SK-N-SH treated with all-trans-retinoic acid at 6 μM for 48 hours (cell line): Measurements from ENCODE around the gene CALCB.
"Not testable (repeated sequence)": the region's sequence is repeated elsewhere in the genome, so short reads cannot be mapped to it uniquely, and the experiment has no call there.

ENCODE experiments used
- ATAC-seq: fragments of 200-7000 bp; cut with Tn5 transposase; 3 replicates; pipeline ENCODE4 v1.9.1; 2020; ENCODE audit warnings: mild to moderate bottlenecking, moderate library complexity
- ARNTL ChIP-seq: fragments of 450-650 bp; formaldehyde crosslinking; IDR thresholded peaks from 2 replicates; pipeline ENCODE4 v1.5.0; 2020; ENCODE audit warnings: low read depth, mild to moderate bottlenecking, moderate library complexity, borderline replicate concordance
- BACH2 ChIP-seq: fragments of 250-450 bp; sonication (Bioruptor Pico); IDR thresholded peaks from 2 replicates; pipeline ENCODE4 v1.9.0; 2021; ENCODE audit warnings: mild to moderate bottlenecking, borderline replicate concordance
- CSDC2 ChIP-seq: fragments of 250-450 bp; sonication (Bioruptor Pico); IDR thresholded peaks from 2 replicates; pipeline ENCODE4 v1.5.0; 2020; ENCODE audit warnings: mild to moderate bottlenecking, moderate library complexity
- ESRRG ChIP-seq: fragments of 250-450 bp; sonication (Bioruptor Pico); IDR thresholded peaks from 2 replicates; pipeline ENCODE4 v1.6.1; 2021; ENCODE audit warnings: mild to moderate bottlenecking
- GLIS3 ChIP-seq: fragments of 250-450 bp; sonication (Bioruptor Pico); IDR thresholded peaks from 2 replicates; pipeline ENCODE4 v1.5.0; 2020; ENCODE audit warnings: mild to moderate bottlenecking, moderate library complexity
- ISL1 ChIP-seq: fragments of 250-450 bp; sonication (Bioruptor Pico); IDR thresholded peaks from 2 replicates; pipeline ENCODE4 v2.1.2; 2022; ENCODE audit warnings: mild to moderate bottlenecking, moderate library complexity
- OSR1 ChIP-seq: fragments of 250-450 bp; sonication (Bioruptor Pico); IDR thresholded peaks from 2 replicates; pipeline ENCODE4 v1.8.0; 2022; ENCODE audit warnings: moderate library complexity, mild to moderate bottlenecking, inconsistent platforms
- PPARA ChIP-seq: fragments of 250-450 bp; sonication (Bioruptor Pico); IDR thresholded peaks from 2 replicates; pipeline ENCODE4 v1.5.0; 2020; ENCODE audit warnings: mild to moderate bottlenecking, borderline replicate concordance
- SNAI2 ChIP-seq: fragments of 250-450 bp; sonication (Bioruptor Pico); IDR thresholded peaks from 2 replicates; pipeline ENCODE4 v1.5.0; 2020; ENCODE audit warnings: mild to moderate bottlenecking, moderate library complexity
- TCF4 ChIP-seq: fragments of 250-450 bp; sonication (Bioruptor Pico); IDR thresholded peaks from 2 replicates; pipeline ENCODE4 v1.8.0; 2021; ENCODE audit warnings: mild to moderate bottlenecking, moderate library complexity, borderline replicate concordance
- TOX ChIP-seq: fragments of 250-450 bp; sonication (Bioruptor Pico); IDR thresholded peaks from 2 replicates; pipeline ENCODE4 v1.8.0; 2021; ENCODE audit warnings: mild to moderate bottlenecking, moderate library complexity, borderline replicate concordance
- ZC3H10 ChIP-seq: fragments of 250-450 bp; sonication (Bioruptor Pico); IDR thresholded peaks from 2 replicates; pipeline ENCODE4 v1.5.1; 2021; ENCODE audit warnings: mild to moderate bottlenecking, moderate library complexity
- ZFP3 ChIP-seq: fragments of 250-450 bp; sonication (Bioruptor Pico); IDR thresholded peaks from 2 replicates; pipeline ENCODE4 v1.5.0; 2020; ENCODE audit warnings: mild to moderate bottlenecking, moderate library complexity
- ZFP30 ChIP-seq: fragments of 450-650 bp; formaldehyde crosslinking; IDR thresholded peaks from 2 replicates; pipeline ENCODE4 v1.5.0; 2022; ENCODE audit warnings: mild to moderate bottlenecking, moderate library complexity
- ZNF565 ChIP-seq: fragments of 450-650 bp; formaldehyde crosslinking; conservative IDR thresholded peaks from 2 replicates; pipeline ENCODE4 v1.5.0; 2020; ENCODE audit warnings: low read depth, mild to moderate bottlenecking, moderate library complexity
- ZNF8 ChIP-seq: fragments of 450-650 bp; formaldehyde crosslinking; IDR thresholded peaks from 2 replicates; pipeline ENCODE4 v1.5.0; 2020; ENCODE audit warnings: mild to moderate bottlenecking, moderate library complexity
- TF ChIP-seq, protein P1 (sequence below): fragments of 250-450 bp; sonication (Bioruptor Pico); IDR thresholded peaks from 2 replicates; pipeline ENCODE4 v1.8.0; 2020; ENCODE audit warnings: mild to moderate bottlenecking, moderate library complexity, borderline replicate concordance
- TF ChIP-seq, protein P2 (sequence below): fragments of 250-450 bp; sonication (Bioruptor Pico); IDR thresholded peaks from 2 replicates; pipeline ENCODE4 v1.5.1; 2020; ENCODE audit warnings: low read depth, mild to moderate bottlenecking, moderate library complexity
- TF ChIP-seq, protein P3 (sequence below): fragments of 250-450 bp; sonication (Bioruptor Pico); IDR thresholded peaks from 2 replicates; pipeline ENCODE4 v1.8.0; 2021; ENCODE audit warnings: low read depth, mild to moderate bottlenecking, moderate library complexity, borderline replicate concordance
- TF ChIP-seq, protein P4 (sequence below): fragments of 250-450 bp; sonication (Bioruptor Pico); IDR thresholded peaks from 2 replicates; pipeline ENCODE4 v1.5.1; 2021; ENCODE audit warnings: mild to moderate bottlenecking, moderate library complexity

Gene CALCB

DNA sequence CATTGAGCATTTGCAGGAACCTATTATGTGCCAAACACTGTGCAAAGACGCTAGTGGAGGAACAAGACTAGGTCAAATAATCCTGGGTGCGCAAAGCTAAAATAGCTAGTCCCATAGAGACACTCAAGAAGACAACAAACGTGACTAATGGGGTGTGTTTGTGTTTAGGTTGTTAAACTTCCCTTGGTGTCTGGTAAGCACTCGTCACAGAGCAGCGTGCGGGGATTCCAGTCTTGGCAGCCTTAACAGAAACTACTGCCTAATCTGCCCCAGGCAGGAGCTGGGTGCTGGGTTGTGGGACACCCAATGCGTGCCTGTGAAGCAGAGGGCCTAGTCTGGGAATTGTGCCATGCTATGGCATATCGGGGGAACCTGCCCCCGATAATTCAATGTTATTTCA is 10.8 kb upstream of the CALCB start (continued):
- TF ChIP-seq, protein P1, sequence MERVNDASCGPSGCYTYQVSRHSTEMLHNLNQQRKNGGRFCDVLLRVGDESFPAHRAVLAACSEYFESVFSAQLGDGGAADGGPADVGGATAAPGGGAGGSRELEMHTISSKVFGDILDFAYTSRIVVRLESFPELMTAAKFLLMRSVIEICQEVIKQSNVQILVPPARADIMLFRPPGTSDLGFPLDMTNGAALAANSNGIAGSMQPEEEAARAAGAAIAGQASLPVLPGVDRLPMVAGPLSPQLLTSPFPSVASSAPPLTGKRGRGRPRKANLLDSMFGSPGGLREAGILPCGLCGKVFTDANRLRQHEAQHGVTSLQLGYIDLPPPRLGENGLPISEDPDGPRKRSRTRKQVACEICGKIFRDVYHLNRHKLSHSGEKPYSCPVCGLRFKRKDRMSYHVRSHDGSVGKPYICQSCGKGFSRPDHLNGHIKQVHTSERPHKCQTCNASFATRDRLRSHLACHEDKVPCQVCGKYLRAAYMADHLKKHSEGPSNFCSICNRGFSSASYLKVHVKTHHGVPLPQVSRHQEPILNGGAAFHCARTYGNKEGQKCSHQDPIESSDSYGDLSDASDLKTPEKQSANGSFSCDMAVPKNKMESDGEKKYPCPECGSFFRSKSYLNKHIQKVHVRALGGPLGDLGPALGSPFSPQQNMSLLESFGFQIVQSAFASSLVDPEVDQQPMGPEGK (CRISPR knock-in tag), result no peak
- TF ChIP-seq ESRRG (CRISPR knock-in tag) (no peak), TOX (CRISPR knock-in tag) (no peak), OSR1 (CRISPR knock-in tag) (no peak)

DNA sequence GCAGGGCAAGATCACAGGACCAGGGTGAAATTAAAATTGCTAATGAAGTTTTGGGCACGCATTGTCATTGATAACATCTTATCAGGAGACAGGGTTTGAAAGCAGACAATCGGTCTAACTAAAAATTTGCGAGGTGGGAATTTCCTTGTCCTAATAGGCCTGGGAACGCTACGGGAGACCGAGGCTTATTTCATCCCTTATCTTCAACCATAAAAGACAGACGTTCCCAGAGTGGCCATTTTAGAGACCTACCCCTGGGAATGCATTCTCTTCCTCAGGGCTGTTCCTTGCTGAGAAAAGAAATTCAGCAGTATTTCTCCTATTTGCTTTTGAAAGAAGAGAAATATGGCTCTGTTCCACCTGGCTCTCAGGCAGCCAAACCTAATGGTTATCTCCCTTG is 3.6 kb upstream of the CALCB start:
- not testable (repeated sequence) for ATAC-seq

DNA sequence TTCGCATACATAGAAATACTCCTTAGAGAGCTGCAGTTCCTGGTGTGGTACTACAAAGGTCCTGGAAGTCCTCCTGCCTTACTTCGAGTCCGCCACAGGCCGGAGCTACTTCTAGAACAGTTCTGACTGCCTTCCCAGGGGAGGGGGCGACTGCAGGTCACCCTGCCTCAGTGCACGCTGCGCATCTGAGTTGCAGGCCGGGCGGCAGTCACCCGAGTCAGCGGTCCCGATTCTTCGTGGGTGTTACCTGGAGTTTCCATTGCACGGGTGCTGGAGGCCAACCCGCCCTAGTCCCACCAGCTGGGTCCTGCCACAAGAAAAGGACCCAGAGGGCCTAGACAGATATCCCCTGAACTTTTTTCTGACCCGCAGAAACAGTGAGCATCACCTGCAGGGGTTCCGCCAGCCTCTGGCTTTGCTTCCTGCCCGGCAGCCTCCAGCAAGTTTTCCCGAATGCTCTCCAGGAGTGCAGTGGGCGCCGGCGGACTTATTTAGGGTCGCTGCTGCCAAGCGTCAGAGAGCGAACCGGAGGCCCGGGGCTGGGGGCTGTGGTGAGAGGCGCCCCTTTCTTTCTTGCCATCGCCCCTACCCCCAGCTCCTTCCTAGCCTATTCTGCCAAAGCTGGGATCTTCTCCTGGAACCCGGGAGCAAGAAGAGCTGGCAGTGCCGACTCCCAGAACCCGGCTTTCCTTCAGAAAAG is 1.7 kb upstream of the CALCB start:
- TF ChIP-seq OSR1 (CRISPR knock-in tag), result no peak
- no peak for TF ChIP-seq ZNF8
- TF ChIP-seq, protein P2, sequence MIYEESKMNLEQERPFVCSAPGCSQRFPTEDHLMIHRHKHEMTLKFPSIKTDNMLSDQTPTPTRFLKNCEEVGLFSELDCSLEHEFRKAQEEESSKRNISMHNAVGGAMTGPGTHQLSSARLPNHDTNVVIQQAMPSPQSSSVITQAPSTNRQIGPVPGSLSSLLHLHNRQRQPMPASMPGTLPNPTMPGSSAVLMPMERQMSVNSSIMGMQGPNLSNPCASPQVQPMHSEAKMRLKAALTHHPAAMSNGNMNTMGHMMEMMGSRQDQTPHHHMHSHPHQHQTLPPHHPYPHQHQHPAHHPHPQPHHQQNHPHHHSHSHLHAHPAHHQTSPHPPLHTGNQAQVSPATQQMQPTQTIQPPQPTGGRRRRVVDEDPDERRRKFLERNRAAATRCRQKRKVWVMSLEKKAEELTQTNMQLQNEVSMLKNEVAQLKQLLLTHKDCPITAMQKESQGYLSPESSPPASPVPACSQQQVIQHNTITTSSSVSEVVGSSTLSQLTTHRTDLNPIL (CRISPR knock-in tag), result no peak
- TF ChIP-seq TCF4 (CRISPR knock-in tag), result no peak
- TF ChIP-seq ZFP30 (CRISPR knock-in tag), result no peak
- no peak for TF ChIP-seq ZC3H10
- no peak for TF ChIP-seq CSDC2
- TF ChIP-seq PPARA (CRISPR knock-in tag), result no peak
- no peak for TF ChIP-seq BACH2 (CRISPR knock-in tag)
- no peak for TF ChIP-seq SNAI2 (CRISPR knock-in tag)
- no peak for TF ChIP-seq ARNTL (CRISPR knock-in tag)
- TF ChIP-seq ZFP3 (CRISPR knock-in tag), result no peak
- TF ChIP-seq, protein P3, sequence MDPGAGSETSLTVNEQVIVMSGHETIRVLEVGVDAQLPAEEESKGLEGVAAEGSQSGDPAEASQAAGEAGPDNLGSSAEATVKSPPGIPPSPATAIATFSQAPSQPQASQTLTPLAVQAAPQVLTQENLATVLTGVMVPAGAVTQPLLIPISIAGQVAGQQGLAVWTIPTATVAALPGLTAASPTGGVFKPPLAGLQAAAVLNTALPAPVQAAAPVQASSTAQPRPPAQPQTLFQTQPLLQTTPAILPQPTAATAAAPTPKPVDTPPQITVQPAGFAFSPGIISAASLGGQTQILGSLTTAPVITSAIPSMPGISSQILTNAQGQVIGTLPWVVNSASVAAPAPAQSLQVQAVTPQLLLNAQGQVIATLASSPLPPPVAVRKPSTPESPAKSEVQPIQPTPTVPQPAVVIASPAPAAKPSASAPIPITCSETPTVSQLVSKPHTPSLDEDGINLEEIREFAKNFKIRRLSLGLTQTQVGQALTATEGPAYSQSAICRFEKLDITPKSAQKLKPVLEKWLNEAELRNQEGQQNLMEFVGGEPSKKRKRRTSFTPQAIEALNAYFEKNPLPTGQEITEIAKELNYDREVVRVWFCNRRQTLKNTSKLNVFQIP (CRISPR knock-in tag), result no peak
- no peak for TF ChIP-seq GLIS3 (CRISPR knock-in tag)
- TF ChIP-seq ESRRG (CRISPR knock-in tag), result no peak
- no peak for TF ChIP-seq ISL1 (CRISPR knock-in tag)
- no peak for TF ChIP-seq ZNF565
- ATAC-seq, result no peak

DNA sequence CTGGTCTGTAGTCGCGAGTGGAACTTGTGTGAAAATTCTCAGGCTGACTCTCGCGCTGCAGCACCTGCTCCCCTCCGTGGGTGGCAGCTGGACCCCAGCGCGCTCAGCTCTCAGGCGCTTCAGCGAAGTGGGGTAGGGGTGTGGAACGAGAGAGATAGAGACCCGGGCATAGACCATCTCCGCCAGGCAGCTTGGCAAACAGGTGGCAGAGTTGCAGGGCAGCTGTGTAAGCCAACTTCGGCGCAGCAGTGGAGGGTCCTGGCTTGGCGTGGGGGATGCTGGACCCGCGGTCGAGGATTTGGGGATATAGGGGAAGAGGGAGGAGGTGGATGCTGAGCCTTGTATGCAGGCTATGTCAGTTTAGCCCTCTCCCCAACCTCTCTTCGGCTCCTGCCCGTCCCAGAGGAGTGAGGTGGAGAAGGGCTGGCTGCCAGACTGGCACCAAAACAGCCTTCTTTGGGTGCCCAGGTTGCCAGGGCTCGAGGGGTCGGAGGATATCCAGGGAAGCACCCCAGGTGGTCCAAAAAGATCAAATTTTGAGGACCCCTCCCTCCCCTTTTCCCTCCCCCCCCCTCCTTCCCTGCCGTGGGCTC is 746 bp upstream of the CALCB start:
- no peak for ATAC-seq
- TF ChIP-seq ZNF8 (no peak), ESRRG (CRISPR knock-in tag) (no peak), SNAI2 (CRISPR knock-in tag) (no peak)
- TF ChIP-seq, protein P4, sequence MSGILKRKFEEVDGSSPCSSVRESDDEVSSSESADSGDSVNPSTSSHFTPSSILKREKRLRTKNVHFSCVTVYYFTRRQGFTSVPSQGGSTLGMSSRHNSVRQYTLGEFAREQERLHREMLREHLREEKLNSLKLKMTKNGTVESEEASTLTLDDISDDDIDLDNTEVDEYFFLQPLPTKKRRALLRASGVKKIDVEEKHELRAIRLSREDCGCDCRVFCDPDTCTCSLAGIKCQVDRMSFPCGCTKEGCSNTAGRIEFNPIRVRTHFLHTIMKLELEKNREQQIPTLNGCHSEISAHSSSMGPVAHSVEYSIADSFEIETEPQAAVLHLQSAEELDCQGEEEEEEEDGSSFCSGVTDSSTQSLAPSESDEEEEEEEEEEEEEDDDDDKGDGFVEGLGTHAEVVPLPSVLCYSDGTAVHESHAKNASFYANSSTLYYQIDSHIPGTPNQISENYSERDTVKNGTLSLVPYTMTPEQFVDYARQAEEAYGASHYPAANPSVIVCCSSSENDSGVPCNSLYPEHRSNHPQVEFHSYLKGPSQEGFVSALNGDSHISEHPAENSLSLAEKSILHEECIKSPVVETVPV (CRISPR knock-in tag), result no peak
- TF ChIP-seq, protein P2 (CRISPR knock-in tag), result no peak
- TF ChIP-seq, all 23 proteins: peak for 0
